ENCODE results near the gene ISM2. TPM values are rescaled to one million over a fixed set of nuclear protein-coding genes. Genes with fewer than 3 reads are reported as not detected.

ISM2 gene
- total and polyA plus RNA-seq, 2 of the 8 experiments (the other 6 are each of a cell fraction or from before 2014, with no cell fraction given): 0.52 to 0.79 TPM

- no peak overlapping the region for H2AK5ac ChIP-seq (ENCODE audit: low read depth, low read length)
- no peak overlapping the region for H4K8ac ChIP-seq (ENCODE audit: extremely low read depth, insufficient read depth, low read length)
- WGBS, 2 experiments (ENCODE audit: extremely low coverage in 1 of 2, insufficient coverage in 1 of 2, insufficient read length in 1 of 2, insufficient replicate concordance in 2 of 2, low coverage in 1 of 2, low lambda C conversion rate in 2 of 2, missing lambda C conversion rate in 1 of 2): 89% methylated on average over 5 of the region's 5 CpGs; no CpG with 5 or more reads in 1 of the 2 experiments
- no peak overlapping the region for H3K4ac ChIP-seq (replicated peaks; ENCODE audit: insufficient read length, low read depth, low read length)
- H2BK12ac ChIP-seq (ENCODE audit: low read depth, low read length): no peak overlapping the region
- ChIA-PET CTCF (ENCODE audit: partially characterized antibody) (interaction anchor here (0.6 to 3.9 kb wide), 7 partner anchors 9 to 247 kb away, joined by 3 to 32 read pairs (median 3); partner anchors contain the start of genes AHSA1 and VIPAS39), POLR2A (ENCODE audit: partially characterized antibody) (no interaction called here)
- no peak overlapping the region for H2BK120ac ChIP-seq (replicated peaks; ENCODE audit: low read depth, low read length)
- no peak overlapping the region for H2BK15ac ChIP-seq (ENCODE audit: low read length)
- H3K79me2 ChIP-seq (ENCODE audit: control insufficient read depth in 1 of 2, insufficient read depth in 2 of 2, low read length in 2 of 2): no peaks in the 10 kb centered on the region
- H3K9ac ChIP-seq (replicated peaks in 1 of 4; ENCODE audit: extremely low read depth in 1 of 4, low read depth in 3 of 4, low read length in 3 of 4): no peak overlapping the region
- H3K18ac ChIP-seq (ENCODE audit: extremely low read depth, low read length): no peak overlapping the region
- H4K5ac ChIP-seq (ENCODE audit: insufficient read length, low read depth, low read length): no peak overlapping the region
- TF ChIP-seq TBP (IDR thresholded peaks at IDR 0.05; ENCODE audit: low read depth, low read length) (no peak), NRF1 (IDR thresholded peaks at IDR 0.05; ENCODE audit: low read depth, low read length) (no peak), POLR2A (IDR thresholded peaks at IDR 0.05; ENCODE audit: control extremely low read depth in 1 of 2, low read depth in 2 of 2, low read length in 2 of 2) (no peak), KDM1A (IDR thresholded peaks at IDR 0.05; ENCODE audit: borderline replicate concordance, low read length) (no peak), EGR1 (IDR thresholded peaks at IDR 0.05; ENCODE audit: borderline replicate concordance, low read depth, low read length) (no peak), CTCF (IDR thresholded peaks at IDR 0.05; ENCODE audit: control extremely low read depth in 1 of 3, insufficient read depth in 1 of 3, low read depth in 1 of 3, low read length in 3 of 3) (no peak)
- H3K4me2 ChIP-seq (ENCODE audit: insufficient read depth in 1 of 2, low read depth in 2 of 2, low read length in 2 of 2): no peak overlapping the region
- no peak overlapping the region for H3K14ac ChIP-seq (ENCODE audit: insufficient read length)
- DNase-seq (ENCODE audit: low read depth in 1 of 2, low spot score in 2 of 2): no peak
- H2BK20ac ChIP-seq (ENCODE audit: low read length): no peak overlapping the region
- H3K23ac ChIP-seq (ENCODE audit: insufficient read length): no peak overlapping the region
- no peak overlapping the region for H3K56ac ChIP-seq (replicated peaks; ENCODE audit: insufficient read length, low read depth, low read length)
- peaks cover 0 to 5% (median 2%) of the 10 kb centered on the region in 4 experiments; a peak in 3 of 7 replicates for H3K4me1 ChIP-seq (replicated peaks in 1 of 4; ENCODE audit: control insufficient read depth in 3 of 4, insufficient read depth in 4 of 4, low read length in 3 of 4)
- no peaks in the 10 kb centered on the region for H3K9me3 ChIP-seq (ENCODE audit: insufficient read depth in 2 of 2, low read depth in 1 of 2, low read length in 1 of 2)
- H3K36me3 ChIP-seq (ENCODE audit: control insufficient read depth in 2 of 4, insufficient read depth in 4 of 4, low read length in 3 of 4): peaks cover 22 to 65% (median 45%) of the 10 kb centered on the region in 4 experiments
- no peaks in the 10 kb centered on the region for H3K79me1 ChIP-seq (ENCODE audit: low read depth, low read length)
- H2AFZ ChIP-seq (ENCODE audit: low read length): no peak overlapping the region
- H3K4me3 ChIP-seq (ENCODE audit: extremely low read depth in 1 of 4, insufficient read depth in 2 of 4, low read depth in 3 of 4, low read length in 4 of 4): no peak overlapping the region
- no peaks in the 10 kb centered on the region for H3K27me3 ChIP-seq (replicated peaks in 1 of 4; ENCODE audit: control insufficient read depth in 3 of 4, extremely low read depth in 1 of 4, insufficient read depth in 3 of 4, low read length in 3 of 4)
- H4K91ac ChIP-seq (replicated peaks; ENCODE audit: insufficient read length, low read length): no peak overlapping the region
- no peak for FAIRE-seq
- no peak overlapping the region for H3K27ac ChIP-seq (ENCODE audit: low read depth, low read length)
- H3K23me2 ChIP-seq (ENCODE audit: low read depth, low read length): no peaks in the 10 kb centered on the region
- H4K20me1 ChIP-seq (replicated peaks in 1 of 2; ENCODE audit: control insufficient read depth in 1 of 2, insufficient read depth in 2 of 2, low read length in 2 of 2): peaks cover 0 to 8% of the 10 kb centered on the region in 2 experiments
- H2BK5ac ChIP-seq (ENCODE audit: low read depth, low read length): no peak overlapping the region
Observed at GRCh38 chr14:77467801-77468200, 30.8 kb downstream of the ISM2 start.

Data from H1 (cell line).